GM21423 (cell line): ENCODE data around the gene COG5.

Experiments used
- ATAC-seq: cut with Tn5 transposase; IDR thresholded peaks from one replicate; pipeline ENCODE4 v1.9.1; 2021; ENCODE audit warnings: mild to moderate bottlenecking, moderate library complexity; ENCODE audit not compliant: unreplicated experiment

Gene COG5

DNA sequence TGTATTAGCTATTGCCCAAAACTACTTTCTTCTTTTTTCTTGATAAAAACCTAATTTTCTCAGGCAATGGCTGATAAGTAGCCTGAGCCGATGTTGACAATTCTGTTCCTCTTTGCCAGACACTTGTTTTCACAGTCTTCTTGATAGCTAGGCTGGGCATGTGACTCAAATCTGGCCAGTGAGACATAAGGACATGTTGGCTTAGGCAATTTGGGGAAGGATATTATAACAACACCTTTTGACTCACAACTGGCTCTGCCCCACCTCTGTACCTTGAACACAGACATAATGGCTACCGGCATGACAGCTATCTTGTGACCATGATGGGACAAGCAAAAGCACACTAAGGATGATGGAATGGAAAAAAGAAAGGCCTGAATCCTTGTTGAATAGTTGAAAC lies 166.7 kb downstream of the COG5 start:
- no peak for ATAC-seq

DNA sequence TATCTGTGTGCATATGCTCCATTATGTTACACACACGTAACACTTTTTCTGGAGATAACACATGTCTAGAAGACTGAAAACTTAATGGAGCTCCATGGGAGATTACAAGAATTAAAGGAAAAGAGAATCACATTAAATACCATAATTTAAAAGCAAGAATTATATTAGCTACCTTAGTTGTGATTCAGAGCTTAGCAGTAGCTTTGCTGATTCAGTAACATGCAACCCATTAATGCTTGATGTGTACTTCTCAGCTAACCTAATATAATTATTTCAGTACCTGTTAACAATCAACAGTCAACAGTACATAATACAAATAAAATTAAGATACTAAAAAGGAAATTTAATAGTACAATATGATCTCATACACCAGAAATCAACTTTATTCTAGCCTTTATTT lies 167.6 kb downstream of the COG5 start:
- ATAC-seq: no peak

DNA sequence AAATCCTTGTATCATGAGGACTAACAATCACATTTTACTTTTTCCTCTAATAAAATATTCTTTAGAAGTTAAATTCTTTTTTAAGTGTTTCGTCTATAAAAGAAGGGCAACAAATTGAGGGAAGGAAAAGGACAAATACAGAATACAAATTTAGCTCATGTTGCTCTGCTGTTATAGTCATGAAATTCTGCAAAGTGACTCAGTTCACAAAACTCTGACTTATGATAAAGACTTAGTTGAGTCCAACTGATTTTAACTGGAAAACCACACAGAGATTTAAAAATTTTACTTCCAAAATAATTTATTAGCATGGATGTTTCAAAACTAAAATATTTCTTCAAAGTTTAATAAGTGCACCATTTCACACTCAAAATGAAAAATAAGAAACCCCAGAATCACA lies 168.9 kb downstream of the COG5 start:
- no peak for ATAC-seq

DNA sequence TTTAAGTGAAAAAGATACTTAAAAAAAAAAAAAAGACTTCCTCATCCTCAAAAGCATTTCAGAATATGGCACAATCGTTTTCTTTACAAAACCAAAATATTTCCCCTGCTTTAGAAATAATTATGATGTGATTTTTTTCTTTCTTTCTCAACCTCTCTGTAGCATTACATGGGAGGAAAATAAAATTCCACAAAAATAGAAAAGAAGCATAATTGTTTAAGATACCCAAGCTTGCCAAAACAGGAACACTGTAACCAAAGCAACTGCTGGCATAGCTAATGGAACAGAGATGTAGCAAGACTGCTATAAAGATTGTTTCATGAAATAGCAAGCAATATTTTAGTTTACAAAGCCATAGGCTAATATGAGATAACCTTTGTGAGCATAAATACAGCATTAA lies 169.4 kb downstream of the COG5 start:
- no peak for ATAC-seq

DNA sequence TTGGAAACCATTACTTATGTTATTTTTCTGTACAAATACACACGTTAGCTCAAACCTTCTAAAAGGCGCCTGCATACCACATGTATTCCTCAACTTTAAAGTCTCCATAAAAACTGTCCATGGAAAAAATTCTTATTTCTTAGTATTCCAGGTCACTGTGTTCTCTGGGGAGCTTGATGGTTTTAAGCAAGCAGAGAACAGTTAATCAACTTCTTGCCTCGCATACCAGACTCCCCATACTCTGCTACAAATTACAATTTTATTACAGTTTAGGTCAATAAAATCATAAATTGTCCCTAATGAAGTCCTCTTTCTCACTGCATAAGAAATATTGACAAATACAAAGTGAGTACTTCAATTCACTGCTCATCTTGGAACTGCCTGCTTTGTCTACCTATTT lies 170.9 kb downstream of the COG5 start:
- no peak for ATAC-seq

DNA sequence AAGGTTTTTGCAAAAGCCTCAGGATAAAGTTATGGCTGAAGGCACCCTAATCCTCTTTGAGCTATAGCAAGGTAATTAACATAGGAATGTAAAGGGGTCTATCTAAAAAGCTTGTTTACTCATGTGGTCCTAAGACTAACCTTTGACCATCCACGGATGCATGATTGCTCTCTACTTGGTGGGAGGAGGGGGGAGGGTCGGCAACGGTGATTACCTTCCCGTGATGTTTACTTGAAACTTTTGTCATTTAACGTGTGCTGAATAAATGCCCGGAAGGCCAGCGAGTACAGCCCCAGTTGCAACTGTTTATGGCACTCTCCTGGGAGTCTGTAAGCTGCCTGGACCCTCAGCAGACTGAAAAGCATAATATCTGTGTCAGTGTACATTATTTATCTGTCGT lies 172.8 kb downstream of the COG5 start:
- ATAC-seq: no peak

DNA sequence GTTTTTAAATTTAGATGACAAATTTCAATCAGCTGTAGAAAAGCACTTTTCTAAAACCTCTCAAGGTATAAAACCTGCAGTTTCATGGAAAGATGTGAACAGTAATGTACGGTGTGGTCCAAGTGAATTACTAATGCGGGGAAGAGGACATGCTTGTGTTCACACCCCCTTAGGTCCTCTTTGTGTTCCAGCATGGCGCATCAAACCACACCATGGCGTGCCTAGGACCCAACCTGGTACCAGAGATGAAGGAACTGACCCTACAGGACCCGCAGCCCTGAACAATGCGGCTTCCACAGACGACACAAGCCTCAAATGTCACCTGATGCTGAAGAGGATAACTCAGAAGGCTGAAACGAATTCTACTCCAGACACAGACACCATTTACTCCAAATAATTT lies 175.1 kb downstream of the COG5 start:
- no peak for ATAC-seq

DNA sequence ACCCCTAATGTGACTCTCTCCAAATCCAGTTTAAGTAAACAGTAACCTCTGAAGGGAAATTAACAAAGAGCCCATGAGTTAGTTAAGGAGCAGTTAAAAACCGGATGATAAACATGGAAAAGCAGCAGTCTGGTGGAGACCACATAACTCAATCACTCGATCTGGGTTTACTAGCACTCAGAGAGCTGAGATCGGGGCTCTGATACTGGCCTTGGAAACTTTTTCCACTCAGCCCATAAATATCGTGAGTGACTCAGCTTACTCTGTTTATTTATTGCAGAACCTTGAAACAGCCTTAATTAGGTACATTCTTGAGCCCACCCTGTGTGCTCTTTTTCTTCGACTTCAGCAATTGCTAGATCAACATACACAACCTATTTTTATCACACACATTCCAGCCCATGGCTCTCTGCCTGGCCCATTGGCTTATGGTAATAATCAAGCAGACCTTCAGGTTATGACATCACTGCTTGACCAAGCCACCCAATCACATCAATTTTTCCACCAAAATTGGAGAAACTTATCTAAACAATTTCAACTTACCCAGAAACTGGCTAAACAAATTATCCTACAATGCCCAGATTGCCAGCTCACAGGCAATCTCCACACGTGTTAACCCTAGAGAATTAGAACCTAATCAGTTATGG lies 176.0 kb downstream of the COG5 start:
- ATAC-seq: no peak

DNA sequence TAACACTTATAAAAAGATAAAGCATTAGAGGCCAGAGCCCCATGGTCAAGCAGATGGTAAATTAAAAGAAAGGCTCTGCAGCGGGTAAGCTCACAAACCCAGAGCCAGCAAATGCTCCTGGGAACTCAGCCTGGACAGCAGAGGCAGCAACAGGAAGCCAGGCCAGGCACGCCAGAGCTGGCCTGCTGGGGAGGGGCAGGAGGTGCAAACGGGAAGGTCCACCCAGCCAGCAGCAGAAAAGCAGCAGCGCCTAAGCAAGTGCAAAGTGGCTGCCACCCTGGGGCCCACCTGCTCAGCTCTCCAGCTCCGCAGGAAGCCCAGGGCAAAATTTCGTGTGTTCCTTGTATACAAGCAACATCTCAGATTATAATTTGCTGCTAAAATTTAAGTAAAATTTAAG lies 176.6 kb downstream of the COG5 start:
- ATAC-seq: no peak

DNA sequence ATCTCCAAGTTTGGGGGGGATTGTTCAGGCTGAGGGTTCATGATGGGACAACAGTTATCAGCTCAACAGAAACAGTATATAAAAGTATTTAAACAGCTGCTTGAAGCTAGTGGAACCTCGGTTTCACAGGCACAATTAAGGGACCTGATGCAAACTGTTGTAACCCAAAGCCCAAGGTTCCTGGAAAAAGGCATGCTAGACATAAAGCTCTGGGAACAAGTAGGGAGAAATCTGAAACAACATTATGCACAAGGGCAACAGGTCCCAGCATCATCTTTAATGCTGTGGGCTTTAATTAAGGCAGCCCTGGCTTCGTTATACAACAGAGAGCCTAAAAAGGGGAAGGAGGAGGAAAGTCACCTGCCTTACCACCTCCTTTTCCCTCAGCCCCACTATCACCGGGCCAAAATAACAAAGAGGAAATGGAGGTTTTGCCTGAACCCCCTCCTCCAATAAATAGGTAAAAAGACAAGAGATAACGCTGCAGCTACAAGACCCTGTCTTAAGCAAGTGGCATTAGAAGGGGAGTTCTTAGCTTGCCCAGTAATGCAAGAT lies 177.1 kb downstream of the COG5 start:
- ATAC-seq: no peak

DNA sequence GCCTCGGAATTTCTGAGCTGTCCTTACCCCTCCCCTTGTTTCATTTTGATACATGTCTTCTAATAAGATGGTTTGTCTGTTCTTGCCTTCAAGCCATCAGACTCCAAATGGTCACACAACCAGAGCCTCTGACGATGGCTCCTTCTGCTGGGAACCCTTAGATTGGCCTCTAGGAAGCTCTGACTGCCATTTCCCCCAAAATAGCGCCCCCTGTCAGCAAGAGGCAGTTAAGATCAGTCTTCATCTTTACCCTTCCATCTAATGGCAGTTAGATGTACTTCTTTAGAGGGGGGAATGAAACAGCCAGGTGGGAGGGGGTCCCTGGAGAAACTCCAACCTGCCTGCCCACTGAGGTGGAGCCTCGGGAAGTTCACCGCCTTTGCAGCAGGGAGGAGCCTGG lies 179.7 kb downstream of the COG5 start:
- ATAC-seq: no peak

DNA sequence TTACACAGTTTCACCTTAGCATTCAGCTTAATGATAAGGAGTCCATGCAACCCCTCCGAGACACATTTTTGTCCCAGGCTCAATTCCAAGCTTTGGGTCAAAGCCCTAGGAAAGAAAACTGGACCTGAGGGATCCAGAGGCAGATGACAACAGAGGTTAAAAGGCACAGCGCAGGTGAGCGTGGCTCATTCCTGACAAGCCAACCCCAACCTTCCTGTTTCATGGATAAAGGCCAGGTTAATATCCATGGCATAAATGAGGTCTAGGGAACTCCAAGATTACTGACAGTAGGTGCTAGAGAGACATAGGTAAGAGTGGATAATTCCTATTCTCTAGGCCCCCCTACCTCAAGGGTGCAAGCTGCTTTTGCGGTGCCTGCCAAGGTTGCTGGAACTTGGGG lies 180.5 kb downstream of the COG5 start:
- ATAC-seq: no peak

DNA sequence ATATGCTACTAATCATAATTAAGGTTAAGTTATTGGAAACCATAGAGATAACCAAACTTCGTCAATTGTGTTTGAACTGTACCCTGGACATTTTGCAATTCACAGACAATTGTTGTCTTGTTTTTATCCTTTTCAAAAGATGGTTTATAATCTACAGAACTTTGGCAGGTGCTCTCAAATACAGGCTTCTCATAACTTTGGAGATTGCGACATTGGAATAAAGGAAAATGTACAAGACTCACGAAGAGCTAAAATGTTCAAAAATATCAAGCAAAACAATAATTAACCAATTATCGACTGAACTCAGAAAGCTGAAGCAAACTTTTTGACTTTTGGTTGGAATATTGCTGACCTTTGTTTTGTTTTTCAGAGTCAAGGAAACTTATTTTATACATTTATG lies 182.3 kb downstream of the COG5 start:
- ATAC-seq: no peak

DNA sequence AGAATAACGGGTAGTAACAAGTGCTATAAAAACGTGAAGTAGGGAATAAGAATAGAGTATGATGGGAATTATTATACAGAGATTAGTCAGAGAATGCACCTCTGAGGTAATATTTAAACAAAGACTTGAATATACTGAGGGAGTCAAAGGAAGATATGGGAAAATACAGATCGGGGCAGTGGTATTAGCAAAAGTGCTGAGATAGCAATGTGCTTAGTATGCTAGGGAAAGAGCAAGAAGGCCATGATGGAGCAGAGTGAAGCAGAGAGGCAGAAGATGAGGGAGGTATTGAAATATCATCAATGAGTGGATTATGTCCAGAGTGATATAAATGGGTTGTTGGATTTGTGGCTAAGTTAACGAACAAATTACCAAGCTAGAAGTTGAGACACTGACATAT lies 190.4 kb downstream of the COG5 start:
- ATAC-seq: no peak

DNA sequence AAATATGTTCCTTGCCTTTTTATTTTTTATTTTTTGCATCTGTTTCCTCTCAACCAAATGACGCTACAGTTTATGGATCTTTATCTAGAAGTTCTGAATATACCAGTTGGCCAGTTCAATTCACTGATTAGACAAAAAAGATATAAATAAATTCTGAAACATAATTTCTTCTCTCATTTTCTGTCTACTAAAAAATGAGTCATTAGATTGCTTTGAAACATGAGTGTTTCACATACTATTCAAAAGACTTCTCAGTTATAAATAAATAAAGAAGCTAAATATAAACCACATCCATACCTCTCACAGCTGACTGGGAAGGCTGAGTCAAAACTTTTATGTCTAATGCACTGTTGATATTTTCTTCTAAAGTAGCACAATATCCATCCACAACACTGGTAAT lies 191.4 kb downstream of the COG5 start:
- ATAC-seq: no peak

DNA sequence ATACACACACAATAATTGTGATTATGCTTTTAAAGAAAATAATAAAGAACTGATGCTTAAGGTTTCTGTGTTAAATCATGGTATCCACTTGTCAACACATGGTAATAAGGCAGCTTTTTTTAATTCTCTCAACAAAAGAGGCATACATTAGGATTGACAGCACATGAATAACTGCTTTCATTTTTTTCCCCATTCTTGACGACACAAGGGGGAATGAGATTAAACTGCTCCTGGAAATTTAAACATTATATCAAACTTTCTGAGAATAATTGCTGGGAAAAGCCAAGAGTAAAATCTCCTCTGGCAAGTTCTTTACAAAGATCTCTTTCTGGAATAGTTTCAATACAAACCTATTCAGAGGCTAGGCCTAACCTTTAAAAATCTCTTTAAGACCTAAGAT lies 192.9 kb downstream of the COG5 start:
- no peak for ATAC-seq

DNA sequence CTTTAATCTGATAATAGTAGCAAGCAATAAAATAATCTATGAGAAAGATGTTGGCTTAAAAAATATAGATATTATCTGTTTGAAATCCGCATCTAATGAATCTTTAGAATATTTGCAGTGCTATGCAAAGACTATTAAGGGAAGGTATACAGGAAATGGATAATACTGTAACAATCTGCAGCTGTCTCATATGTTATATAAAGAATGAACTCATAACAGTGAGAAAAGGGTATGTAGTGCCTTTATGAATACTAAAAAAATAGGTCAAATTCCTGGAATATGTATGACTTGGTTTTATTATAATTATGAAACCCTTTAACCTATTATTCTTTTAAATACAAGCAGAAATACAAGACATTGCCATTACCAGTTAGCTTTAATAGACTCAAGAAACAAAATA lies 198.9 kb downstream of the COG5 start:
- ATAC-seq: no peak

DNA sequence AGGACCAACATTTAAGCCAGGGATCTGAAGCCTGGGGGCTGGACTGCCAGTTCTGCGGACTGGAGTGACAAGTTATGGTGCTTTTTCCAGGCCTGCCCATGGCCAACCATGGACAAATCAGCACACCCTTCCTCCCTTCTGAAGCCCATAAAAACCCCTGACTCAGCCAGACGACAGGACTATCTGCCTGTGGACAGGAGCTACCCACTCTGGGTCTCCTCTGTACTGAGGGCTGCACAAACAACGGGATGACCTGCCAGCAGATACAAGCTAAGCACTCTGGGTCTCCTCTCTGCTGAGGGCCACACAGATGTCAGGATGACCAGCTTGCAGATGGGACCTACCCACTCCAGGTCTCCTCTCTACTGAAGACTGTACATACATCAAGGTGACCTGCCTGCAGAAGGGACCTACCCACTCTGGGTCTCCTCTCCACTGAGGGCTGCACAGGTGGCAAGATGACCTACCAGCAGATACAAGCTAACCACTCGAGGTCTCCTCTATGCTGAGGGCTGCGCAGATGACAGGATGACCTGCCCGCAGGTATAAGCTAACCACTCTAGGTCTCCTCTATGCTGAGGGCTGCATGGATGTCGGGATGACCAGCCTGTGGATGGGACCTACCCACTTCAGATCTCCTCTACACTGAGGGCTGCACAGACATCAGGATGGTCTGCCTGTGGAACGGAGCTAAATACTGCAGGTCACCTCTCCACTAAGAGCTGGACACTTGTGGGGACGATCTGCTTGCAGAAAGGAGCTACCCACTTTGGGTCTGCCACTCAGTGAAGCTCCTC lies 204.0 kb downstream of the COG5 start:
- ATAC-seq: no peak

DNA sequence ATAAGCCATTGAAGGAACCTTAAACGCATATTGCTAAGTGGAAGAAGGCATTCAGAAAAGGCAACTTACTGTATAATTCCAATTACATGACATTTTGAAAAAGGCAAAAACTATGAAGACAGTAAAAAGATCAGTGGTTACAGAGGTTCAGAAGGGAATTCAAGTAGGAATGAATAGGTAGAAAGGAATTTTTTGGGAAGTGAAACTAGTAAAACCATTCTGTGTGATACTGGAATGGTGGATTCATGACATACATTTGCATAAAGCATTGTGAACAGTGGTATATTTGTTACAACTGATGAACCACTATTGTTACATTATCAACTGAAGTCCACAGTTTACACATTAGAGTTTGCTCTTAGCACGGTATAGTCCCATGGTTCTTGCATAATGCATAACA lies 208.1 kb downstream of the COG5 start:
- ATAC-seq: no peak

DNA sequence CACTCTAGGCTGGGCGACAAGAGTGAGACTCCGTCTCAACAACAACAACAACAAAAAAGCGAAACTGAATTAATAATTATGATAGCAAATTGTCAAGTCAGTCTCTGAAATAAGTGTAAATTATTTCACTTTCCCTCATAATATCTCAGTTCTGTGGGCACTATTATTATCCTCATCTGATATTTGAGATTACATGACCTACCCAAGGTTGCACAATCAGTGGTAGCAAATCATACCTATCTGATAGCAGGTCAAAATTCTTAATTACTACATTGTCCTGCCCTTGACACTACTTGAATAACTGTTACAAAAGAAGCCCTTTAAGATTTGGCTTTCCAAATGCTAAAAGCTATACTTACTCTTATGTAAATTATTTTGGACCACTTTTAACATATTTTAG lies 209.1 kb downstream of the COG5 start:
- no peak for ATAC-seq

DNA sequence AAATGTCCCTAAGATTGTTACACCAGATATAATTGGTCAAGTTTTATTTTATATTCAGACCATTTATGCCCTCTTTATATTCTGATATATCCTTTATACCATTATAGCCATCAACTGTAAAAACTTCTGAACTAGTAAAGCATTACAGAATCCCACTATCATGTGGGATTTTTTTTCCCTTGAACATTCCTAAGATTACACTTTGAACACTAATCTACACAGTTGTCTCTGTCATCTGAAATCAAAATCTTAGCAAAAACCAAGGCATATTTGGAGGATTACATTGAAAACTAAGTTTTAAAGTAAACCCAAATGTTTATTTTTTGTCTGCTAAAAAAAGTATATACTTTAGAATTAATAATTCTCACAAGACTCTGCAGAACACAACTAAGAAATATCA lies 210.0 kb downstream of the COG5 start:
- ATAC-seq: no peak

DNA sequence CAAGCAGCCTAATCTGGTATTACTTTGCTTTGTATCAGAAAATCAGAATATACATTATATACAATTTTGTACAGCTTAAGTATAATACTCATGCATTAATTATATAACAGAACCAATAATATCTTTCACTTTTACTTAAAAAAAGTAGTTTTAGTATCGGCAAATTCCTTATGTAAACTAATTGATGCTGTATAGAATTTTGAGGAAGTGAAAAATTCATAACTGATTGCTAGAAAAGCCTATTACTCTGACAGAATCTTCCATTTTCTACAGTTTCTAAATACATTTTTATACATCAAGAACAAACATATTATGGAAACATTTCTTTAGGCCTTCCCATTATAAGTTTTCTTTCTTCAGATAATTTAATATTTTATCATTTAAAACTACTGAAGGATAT lies 217.8 kb downstream of the COG5 start:
- no peak for ATAC-seq

DNA sequence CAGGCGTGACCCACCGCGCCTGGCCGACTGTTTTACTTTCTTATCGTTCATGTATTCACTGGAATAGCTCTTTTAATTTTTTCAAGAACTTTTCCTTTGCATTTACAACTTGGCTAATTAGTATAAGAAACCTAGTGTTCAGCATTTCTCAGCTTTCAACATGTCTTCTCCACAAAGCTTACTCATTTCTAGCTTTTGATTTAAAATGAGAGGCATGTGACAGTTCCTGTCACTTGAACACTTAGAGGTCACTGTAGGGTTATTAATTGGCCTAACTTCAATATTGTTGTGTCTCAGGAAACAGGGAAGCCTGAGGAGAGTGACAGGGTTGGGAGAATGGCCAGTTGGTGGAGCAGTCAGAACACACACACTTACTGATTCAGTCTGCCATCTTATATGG lies 218.9 kb downstream of the COG5 start:
- no peak for ATAC-seq
